Natural killer cell (primary cell): Measurements from ENCODE around the gene SLC66A1. TPM values are rescaled to one million over a fixed set of nuclear protein-coding genes. Genes with fewer than 3 reads are reported as not detected.

Experiments used
- ATAC-seq, 3 donors: fragments of 150-1000 bp in 2 of 3; fragments of 200-7000 bp in 1 of 3; cut with Tn5 transposase; 1 replicate in 1 of 3; 2 replicates in 2 of 3; pipeline ENCODE4 v1.10.0; 2021; ENCODE audit warnings: mild to moderate bottlenecking in 2 of 3, moderate library complexity in 2 of 3
- DNase-seq, 2 donors: peaks; one replicate each; pipeline versions ENCODE4 v3.0.0 to v3.0.0-alpha.2; 2013 to 2021; ENCODE audit warnings: mixed read lengths in 1 of 2
- H3K27ac ChIP-seq: one replicate; pipeline ENCODE4 v1.5.1; 2013; ENCODE audit warnings: mild to moderate bottlenecking, low read length
- H3K27me3 ChIP-seq: one replicate; pipeline ENCODE4 v1.6.1; 2013; ENCODE audit warnings: low read length; ENCODE audit not compliant: control insufficient read depth, insufficient read depth
- H3K36me3 ChIP-seq: one replicate; pipeline ENCODE4 v1.6.1; 2013; ENCODE audit warnings: low read length; ENCODE audit not compliant: control insufficient read depth, insufficient read depth
- H3K4me1 ChIP-seq: one replicate; pipeline ENCODE4 v1.6.1; 2013; ENCODE audit warnings: low read length; ENCODE audit not compliant: control insufficient read depth, insufficient read depth
- H3K4me3 ChIP-seq: one replicate; pipeline ENCODE4 v1.5.1; 2013; ENCODE audit warnings: low read length
- H3K9me3 ChIP-seq: one replicate; pipeline ENCODE4 v1.6.1; 2013; ENCODE audit warnings: low read length; ENCODE audit not compliant: control insufficient read depth, insufficient read depth
- H3K27ac Mint-ChIP-seq, 2 donors: one replicate each; pipeline ENCODE4 v1.8.0; 2022; ENCODE audit warnings: mild to moderate bottlenecking in 2 of 2, mixed read lengths in 2 of 2, moderate library complexity in 1 of 2
- H3K27me3 Mint-ChIP-seq, 2 donors: one replicate each; pipeline ENCODE4 v1.8.0; 2022; ENCODE audit warnings: low read depth in 2 of 2, mixed read lengths in 2 of 2
- H3K36me3 Mint-ChIP-seq: one replicate; pipeline ENCODE4 v1.8.0; 2022; ENCODE audit warnings: mixed read lengths
- H3K4me1 Mint-ChIP-seq, 2 donors: one replicate each; pipeline ENCODE4 v1.8.0; 2022; ENCODE audit warnings: mixed read lengths in 2 of 2
- H3K4me3 Mint-ChIP-seq: one replicate; pipeline ENCODE4 v1.8.0; 2022; ENCODE audit warnings: mild to moderate bottlenecking, moderate library complexity, mixed read lengths
- H3K9me3 Mint-ChIP-seq, 2 donors: one replicate each; pipeline ENCODE4 v1.8.0; 2022; ENCODE audit warnings: mixed read lengths in 2 of 2
- WGBS: methylation state at CpG from one replicate; pipeline ENCODE4 v1.1.7; 2013; ENCODE audit warnings: missing lambda C conversion rate; ENCODE audit not compliant: insufficient coverage; 5-methylcytosine and 5-hydroxymethylcytosine counted together
- intact Hi-C: fragments of 100-400 bp; cut with micrococcal nuclease; formaldehyde crosslinking; loops from one replicate; pipeline ENCODE4 v1.14.2; 2022
- total RNA-seq, 4 donors: library from RNA; stranded (reverse); fragments of 120-200 nt in 1 of 4; gene quantifications; one replicate each; pipeline versions ENCODE4 v1.2.3 to v1.2.4, GENCODE V29; 2013 to 2022
- TF ChIP-seq, protein P1 (sequence below): fragments of 200-600 bp; IDR thresholded peaks from one replicate; pipeline ENCODE4 v1.8.0; 2022; ENCODE audit warnings: antibody characterized with exemption

Gene SLC66A1
- total RNA-seq, 3 donors from 2014 or later (not counting 1 experiment from before 2014, with no cell fraction given): 5.8 to 8.5 (median 7.6) TPM

DNA sequence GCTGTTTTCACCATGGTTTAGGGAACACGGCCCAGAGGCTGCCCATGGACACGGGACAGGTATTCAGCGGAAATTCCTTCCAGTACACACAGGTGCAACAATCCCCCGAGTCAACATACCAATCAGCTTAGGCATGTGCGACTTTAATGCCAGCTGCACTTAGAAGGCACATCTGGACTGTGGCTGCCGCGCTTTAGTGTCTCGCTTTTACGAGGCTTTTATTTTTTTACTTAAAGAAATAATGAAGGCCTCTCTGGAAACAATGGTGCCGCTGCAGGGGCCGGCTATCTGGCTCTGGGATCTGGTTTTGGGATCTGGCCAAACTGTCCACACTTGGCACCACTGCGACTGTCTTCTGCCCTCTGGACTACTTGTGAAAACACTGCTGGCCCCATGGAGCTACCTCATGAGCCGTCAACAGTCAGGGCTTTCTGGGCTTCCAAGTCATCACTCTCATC is 55.5 kb downstream of the SLC66A1 start:
- Histone ChIP-seq H3K9me3 (no peaks in the 10 kb centered on the region), H3K27me3 (no peaks in the 10 kb centered on the region), H3K27ac (no peak overlapping the region), H3K4me3 (no peak overlapping the region), H3K36me3 (peaks cover 2% of the 10 kb centered on the region), H3K4me1 (no peaks in the 10 kb centered on the region)
- intact Hi-C loops: no loop called here
- TF ChIP-seq, protein P1, sequence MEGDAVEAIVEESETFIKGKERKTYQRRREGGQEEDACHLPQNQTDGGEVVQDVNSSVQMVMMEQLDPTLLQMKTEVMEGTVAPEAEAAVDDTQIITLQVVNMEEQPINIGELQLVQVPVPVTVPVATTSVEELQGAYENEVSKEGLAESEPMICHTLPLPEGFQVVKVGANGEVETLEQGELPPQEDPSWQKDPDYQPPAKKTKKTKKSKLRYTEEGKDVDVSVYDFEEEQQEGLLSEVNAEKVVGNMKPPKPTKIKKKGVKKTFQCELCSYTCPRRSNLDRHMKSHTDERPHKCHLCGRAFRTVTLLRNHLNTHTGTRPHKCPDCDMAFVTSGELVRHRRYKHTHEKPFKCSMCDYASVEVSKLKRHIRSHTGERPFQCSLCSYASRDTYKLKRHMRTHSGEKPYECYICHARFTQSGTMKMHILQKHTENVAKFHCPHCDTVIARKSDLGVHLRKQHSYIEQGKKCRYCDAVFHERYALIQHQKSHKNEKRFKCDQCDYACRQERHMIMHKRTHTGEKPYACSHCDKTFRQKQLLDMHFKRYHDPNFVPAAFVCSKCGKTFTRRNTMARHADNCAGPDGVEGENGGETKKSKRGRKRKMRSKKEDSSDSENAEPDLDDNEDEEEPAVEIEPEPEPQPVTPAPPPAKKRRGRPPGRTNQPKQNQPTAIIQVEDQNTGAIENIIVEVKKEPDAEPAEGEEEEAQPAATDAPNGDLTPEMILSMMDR: no peak
- ATAC-seq: no peak
- Mint-ChIP-seq H3K27ac (no peak overlapping the region), H3K9me3 (no peaks in the 10 kb centered on the region), H3K4me1 (peaks cover 37 to 48% of the 10 kb centered on the region in 2 donors), H3K27me3 (no peaks in the 10 kb centered on the region), H3K36me3 (no peaks in the 10 kb centered on the region), H3K4me3 (no peak overlapping the region)
- WGBS: 95% methylated on average over 13 of the region's 13 CpGs
- DNase-seq: no peak

- H3K4me1 ChIP-seq: no peaks in the 10 kb centered on the region
- no peaks in the 10 kb centered on the region for H3K9me3 ChIP-seq
- no peak for DNase-seq
- H3K36me3 Mint-ChIP-seq: no peaks in the 10 kb centered on the region
- WGBS: 95% methylated on average over 5 of the region's 5 CpGs
- H3K9me3 Mint-ChIP-seq: no peaks in the 10 kb centered on the region
- TF ChIP-seq, protein P1: no peak
- no peak overlapping the region for H3K27ac ChIP-seq
- intact Hi-C loops: no loop called here
- H3K27ac Mint-ChIP-seq: peak overlapping the region in 1 of 2 donors; percentile 22
- H3K4me3 ChIP-seq: no peak overlapping the region
- peaks cover 37 to 48% of the 10 kb centered on the region in 2 donors for H3K4me1 Mint-ChIP-seq
- no peak for ATAC-seq
- H3K27me3 Mint-ChIP-seq: no peaks in the 10 kb centered on the region
- H3K4me3 Mint-ChIP-seq: no peak overlapping the region
- H3K27me3 ChIP-seq: no peaks in the 10 kb centered on the region
- peaks cover 2% of the 10 kb centered on the region for H3K36me3 ChIP-seq
Observed at GRCh38 chr1:19368050-19368449, 55.9 kb downstream of the SLC66A1 start.

DNA sequence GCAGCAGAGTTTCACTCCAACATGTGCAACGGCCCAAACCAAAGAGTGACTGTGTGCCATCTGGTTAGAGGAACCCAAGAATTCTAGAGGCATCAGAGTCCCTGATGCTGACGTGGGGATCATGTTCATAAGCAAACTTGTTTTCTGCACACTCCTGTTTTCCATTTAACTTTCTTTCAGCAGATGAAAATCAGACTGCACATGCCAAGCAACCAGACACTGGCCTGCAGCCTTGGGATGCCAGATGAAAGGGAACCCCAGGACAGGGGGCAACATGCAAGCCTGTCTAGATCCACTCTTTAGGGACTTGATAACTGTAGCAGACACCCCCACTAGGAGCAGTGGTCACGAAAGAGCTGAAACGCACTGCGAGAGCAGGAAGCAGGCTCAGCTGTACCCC is 56.8 kb downstream of the SLC66A1 start:
- H3K4me3 Mint-ChIP-seq: no peak overlapping the region
- no peaks in the 10 kb centered on the region for H3K9me3 ChIP-seq
- ATAC-seq (no peak), DNase-seq (no peak)
- 81% methylated on average over 5 of the region's 5 CpGs for WGBS
- no peaks in the 10 kb centered on the region for H3K4me1 ChIP-seq
- intact Hi-C loops: no loop called here
- no peak overlapping the region for H3K4me3 ChIP-seq
- no peaks in the 10 kb centered on the region for H3K9me3 Mint-ChIP-seq
- peaks cover 37 to 43% of the 10 kb centered on the region in 2 donors for H3K4me1 Mint-ChIP-seq
- no peaks in the 10 kb centered on the region for H3K27me3 ChIP-seq
- TF ChIP-seq, protein P1: no peak
- peaks cover 4% of the 10 kb centered on the region for H3K36me3 ChIP-seq
- peak overlapping the region in 1 of 2 donors; percentile 22 for H3K27ac Mint-ChIP-seq
- no peaks in the 10 kb centered on the region for H3K36me3 Mint-ChIP-seq
- H3K27me3 Mint-ChIP-seq: no peaks in the 10 kb centered on the region
- no peak overlapping the region for H3K27ac ChIP-seq

DNA sequence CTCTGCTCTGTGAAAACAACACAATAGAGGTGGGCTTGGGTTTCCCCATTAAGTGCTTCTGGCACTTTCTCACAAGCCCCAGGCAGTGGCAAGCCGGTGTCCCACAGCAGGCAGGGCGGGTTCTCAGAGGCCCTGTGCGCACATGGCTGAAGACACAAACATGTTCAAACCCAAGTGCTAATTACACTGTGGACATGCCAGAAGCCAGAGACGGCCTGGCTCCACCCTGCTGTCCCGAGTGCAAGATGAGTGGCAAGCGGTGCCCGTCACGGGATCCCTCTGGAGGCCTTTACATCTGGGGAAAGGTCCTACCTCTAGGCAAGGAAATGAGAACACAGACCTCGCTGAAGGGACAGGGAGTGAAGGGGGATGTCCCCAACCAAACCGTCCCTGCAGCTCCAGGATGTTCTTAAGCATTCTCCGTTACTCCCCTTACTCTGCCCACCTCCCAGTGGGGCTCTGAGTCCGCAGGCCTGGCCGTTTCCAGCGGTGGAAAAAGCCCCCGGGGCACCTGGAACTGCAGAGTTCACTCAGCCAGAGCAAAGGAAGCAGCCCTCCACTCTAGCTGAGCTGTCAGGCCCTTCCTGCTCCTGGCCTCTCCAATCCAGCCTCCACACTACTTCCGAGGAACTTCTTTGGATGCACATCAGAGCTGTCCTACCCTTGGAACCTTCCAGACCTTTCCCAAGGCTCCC is 57.4 kb downstream of the SLC66A1 start:
- H3K27me3 ChIP-seq: no peaks in the 10 kb centered on the region
- TF ChIP-seq, protein P1: no peak
- intact Hi-C loops: no loop called here
- no peaks in the 10 kb centered on the region for H3K9me3 Mint-ChIP-seq
- 90% methylated on average over 16 of the region's 16 CpGs for WGBS
- H3K36me3 Mint-ChIP-seq: no peaks in the 10 kb centered on the region
- peak in 1 of 3 donors; percentile 25 for ATAC-seq
- peaks cover 33 to 42% of the 10 kb centered on the region in 2 donors for H3K4me1 Mint-ChIP-seq
- no peaks in the 10 kb centered on the region for H3K9me3 ChIP-seq
- no peaks in the 10 kb centered on the region for H3K4me1 ChIP-seq
- no peak overlapping the region for H3K4me3 ChIP-seq
- no peak overlapping the region for H3K4me3 Mint-ChIP-seq
- H3K27ac ChIP-seq: no peak overlapping the region
- H3K27me3 Mint-ChIP-seq: no peaks in the 10 kb centered on the region
- peak overlapping the region in 1 of 2 donors; percentile 79 for H3K27ac Mint-ChIP-seq
- DNase-seq: no peak
- H3K36me3 ChIP-seq: peaks cover 9% of the 10 kb centered on the region
